CD4-positive, alpha-beta T cell treated with Interleukin-6 at 100 ng/mL for 8 hours (primary cell): ENCODE data around the gene MROH2A.
A peak's percentile ranks its signal among the peaks of the same experiment; 100 is the strongest.

Source experiments
- DNase-seq: peaks from one replicate; pipeline ENCODE4 v3.0.0-alpha.2; 2020; ENCODE audit warnings: mixed read lengths, low spot score

MROH2A gene

DNA sequence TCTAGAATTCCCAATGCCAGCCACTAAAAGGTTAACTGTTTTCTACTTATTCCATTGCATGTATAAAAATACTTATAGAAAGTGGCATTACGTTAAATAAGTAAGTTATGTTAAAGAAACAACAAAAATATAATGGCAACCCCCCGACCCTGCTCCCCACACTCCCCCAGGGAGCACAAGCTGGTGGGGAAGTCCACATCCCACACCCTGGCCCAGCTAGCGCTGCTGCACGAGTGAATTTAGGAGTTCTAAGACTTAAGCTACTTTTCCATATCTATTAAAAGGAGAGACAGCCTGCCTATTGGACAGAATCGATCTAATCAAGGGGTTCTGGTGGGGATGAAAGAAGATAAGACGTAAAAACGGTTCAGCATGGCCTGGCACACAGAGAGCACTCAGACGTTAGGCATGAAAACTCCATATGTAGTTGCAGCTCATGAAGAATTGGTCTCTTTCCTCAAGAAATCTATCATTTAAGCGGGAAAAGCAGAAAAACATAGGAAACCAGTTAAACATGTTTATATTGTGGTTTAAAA is 59.6 kb downstream of the MROH2A start:
- no peak for DNase-seq

DNA sequence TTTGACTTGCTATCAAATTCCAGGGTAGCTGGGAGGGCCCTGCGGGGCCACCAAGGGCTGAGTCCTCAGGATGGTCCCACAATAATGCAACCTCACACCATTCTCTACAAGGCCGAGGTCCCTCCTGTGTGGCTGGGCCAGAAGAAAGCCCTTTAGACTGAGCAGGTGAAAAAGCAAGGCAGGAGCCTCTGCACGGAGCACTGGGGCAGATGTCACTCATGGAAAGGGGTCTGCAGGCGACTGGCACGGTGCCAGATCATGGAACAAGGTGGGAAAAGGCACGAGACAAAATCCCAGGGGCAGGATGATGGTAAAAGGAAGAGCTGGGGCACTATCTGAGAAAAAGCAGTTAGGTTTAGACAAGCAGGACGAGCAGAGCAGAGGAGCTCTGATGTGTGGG is 60.1 kb downstream of the MROH2A start:
- no peak for DNase-seq

DNA sequence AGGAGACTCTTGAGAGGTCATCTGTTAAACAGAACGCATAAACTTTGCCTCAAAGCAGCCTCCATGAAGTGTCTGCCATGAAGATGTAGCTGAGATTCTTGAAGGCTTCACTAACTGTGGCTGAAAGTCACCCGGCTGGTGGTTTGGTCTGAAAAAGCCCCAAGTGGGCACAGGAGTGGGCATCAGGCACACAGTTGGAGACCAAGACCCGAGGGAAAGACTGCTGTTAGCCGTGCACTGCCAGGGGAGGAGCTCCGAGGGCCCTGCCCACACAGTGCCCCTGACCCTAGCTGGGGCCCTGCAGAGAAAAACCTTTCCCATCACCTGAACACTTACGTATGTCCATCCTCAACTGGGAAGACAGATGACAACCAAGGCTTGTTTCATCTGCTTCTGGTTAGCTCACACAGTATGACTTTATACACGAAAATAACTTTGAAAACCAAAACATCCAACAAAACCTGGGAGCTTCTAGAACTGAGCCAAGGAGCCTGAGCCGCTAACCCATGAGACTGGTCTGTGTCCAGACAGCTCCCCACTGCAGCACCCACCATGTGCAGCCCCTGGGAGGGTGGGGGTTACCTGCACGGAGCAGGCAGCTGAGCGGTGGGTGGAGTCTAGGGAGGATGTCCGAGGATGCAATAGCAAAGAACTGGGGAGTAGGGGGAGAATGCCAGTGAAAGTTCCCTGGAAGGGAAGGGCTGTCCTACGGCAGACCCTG is 60.8 kb downstream of the MROH2A start:
- DNase-seq = no peak

DNA sequence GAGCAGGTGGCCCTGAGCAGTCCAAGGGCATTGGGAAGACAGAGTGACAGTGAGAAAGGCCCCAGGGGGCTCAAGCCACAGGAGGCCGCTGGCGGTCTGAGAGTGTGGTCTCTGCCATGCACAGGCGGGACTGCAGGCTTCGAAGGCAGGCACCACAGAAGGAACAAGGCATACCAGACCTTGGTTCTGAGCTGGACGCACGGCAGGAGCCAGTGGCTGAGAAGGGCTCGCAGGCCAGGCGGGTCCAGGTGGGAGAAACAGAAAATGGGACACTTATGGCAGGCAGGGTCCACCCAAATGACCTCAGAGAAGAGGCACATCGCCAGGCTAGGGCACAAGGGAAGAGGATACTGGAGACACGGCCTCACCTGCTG is 61.3 kb downstream of the MROH2A start:
- no peak for DNase-seq

DNA sequence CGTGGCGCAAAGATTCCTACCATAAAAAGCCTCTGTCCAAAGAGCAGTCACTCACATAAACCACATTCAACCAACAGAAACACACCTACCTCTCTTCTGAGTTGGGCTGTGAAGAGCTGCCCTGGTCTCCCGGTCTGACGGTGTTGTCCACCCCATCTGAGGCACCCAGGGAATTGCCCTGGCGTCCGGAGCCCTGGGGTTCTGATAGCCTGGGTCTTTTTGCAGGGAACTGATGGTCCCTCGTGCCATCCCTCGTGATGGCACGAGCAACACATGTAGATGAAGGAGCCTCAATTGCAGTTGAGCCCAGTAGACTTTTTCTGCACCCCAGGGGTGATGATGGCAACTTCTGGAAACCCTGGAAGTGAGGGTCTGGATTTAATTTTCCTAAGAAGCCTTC is 62.4 kb downstream of the MROH2A start:
- DNase-seq = no peak

DNA sequence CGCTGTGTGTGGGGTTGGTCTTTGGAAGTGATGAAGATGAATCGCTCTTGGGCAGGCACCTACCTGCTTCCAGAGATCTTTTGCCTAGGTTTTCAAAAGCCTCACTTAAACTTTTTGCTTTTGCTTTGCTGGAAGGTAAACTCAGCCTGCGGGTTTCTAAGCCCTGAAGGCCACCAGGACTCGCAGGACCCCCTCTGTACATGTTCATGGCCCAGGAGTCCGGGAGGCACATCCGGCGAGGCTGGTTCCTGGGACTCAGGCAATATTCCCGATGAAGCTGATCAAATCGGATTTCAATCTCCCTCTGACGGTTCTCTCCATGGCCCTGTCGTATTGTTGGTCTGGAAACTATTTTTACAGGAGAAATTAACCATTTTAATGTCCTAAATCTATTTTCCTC is 63.1 kb downstream of the MROH2A start:
- DNase-seq = no peak

DNA sequence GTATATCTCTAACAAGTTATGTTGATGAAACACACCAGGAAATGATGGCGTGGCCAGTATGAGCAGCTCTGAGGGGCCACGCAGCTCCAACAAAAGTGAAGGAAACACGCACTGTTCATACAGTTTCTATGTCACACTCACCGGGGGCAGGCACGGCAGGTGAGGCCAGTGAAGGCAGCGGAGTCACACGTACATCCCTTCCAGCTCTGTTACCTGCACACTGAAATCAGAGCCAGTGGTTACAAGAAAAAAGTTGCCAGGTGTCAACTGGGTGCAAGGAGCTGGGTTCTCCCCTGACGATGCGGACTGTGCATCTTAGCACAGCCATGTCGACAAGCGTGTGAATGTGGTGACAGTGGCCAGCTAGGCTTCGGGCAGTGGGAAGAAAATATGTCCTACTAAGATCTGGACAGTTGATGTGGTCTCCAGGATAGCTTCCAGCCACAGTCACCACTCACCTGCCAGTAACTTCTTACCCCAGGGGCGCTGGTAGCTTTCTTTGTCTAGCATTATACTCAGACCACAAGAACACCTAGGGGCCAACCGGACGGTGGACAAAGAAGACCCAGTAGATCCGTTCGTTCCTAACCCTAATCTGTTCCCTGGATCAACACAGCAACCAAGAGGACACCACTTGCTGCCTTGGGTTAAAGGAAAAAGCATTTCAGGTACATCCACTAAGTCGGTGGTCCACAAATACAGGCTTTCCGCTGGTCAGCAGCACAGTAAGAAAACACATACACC is 66.1 kb downstream of the MROH2A start:
- DNase-seq = no peak

DNA sequence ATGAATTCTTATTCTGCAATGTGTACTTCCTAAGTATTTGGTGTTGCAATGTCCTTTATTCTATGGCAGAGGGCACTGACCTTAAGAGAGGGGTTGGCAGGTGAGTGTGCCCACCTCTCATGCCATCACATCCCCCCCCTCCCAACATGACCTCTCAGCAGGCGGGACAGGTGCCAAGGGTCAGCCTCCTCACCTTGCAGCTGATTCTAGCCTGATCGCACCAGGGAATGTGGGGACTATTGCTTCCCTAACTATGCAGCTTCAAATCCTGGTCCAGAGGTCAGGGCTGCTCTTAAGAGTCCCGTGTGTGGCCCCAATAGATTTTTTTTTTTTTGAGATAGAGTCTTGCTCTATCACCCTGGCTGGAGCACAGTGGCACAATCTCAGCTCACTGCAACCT is 66.7 kb downstream of the MROH2A start:
- no peak for DNase-seq

DNA sequence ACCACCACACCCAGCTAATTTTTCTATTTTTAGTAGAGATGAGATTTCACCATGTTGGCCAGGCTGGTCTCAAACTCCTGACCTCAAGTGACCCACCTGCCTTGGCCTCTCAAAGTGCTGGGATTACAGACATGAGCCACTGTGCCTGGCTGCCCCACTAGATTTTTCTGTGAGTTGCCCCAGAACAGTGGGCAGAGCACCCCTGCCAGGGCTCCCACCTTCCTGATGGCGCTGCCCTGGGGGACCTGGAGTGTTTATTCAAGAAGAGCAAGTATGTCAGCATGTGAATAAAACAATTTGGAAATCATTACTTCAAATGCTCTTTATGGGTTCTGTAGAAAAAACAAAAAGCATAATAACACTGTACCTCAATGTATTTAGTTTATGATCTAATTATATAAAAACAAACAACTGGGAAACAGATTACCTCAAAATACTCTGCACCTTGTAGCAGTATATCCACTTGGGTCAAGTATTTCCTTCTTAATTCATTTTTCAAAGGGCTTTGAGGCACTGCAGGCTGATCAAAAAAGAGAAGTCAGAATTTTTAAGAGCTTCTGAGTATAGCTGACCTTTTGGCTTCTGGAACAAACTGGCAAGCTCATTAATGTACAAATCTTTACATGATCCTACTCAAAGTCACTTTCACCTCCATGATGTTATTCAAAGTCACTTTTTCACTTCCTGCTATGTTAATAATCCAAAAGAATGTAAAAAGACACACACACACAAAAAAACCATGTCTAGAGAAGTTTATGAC is 67.4 kb downstream of the MROH2A start:
- DNase-seq = no peak

DNA sequence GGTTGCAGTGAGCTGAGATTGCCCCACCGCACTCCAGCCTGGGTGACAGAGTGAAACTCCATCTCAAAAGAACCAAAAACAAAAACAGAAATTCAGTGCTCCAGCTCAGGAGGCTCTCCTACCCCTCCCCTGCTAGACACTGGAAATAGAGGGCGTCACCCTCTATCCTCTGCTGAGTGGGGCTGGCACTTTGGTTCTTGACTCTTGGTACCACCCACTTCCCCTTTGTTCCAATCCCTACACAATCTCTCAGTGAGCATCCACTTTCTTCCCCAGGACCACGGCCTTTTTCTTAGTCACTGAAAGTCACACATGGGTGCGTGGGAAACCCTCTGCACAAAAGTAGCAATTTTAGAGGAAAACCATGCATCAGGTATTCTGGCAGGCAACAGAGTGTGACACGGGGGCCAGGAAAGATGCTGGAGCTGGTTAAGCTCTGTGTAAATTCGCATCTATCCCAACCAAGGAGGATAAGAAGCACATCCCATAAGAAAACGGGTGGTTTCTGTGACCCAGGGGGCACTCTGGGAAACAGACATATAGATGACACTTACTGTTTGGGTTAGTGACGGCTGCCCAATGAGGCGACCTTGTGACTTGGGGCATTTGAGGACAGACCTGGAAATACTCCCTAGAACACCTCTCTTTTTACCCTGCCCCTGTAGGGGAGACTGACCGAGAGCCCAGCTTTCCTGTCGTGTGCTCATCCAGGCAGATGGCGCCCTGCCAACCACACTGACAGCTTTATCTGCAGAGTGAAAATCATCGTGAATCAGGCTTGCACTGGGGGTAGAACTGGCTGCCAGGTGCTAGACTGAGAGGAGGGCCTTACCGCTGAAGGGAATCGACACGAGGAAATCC is 68.5 kb downstream of the MROH2A start:
- no peak for DNase-seq

DNA sequence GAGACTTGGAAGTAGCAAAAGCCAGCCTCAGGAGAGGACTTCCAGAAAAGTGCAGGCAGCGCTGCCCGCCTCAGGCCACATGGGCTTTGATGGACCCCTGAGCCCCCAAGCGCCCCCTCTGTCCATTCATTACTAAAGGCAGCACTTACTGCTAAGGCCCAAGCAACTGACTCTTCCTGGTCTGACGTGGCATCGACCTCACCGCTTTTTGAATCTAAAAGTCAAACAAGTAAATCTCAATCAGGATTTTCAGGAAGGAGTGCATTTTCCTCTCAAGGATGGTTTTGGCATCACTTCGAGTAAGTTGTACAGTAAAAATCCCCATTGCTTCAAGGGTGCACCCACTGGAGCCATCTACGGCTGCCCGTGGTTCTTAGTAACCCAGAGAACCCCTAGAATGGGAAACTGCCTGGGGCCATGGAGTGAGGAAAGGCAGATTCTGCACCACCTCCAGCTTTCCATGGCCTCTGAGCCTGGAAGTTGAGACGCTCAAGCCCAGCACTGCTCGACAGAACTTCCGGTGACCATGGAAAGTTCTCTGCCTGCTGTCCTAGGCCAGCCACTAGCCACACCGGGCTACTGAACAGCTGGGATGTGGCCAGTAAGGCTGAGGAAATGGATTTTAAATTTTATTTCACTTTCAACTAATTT is 69.2 kb downstream of the MROH2A start:
- DNase-seq = no peak

DNA sequence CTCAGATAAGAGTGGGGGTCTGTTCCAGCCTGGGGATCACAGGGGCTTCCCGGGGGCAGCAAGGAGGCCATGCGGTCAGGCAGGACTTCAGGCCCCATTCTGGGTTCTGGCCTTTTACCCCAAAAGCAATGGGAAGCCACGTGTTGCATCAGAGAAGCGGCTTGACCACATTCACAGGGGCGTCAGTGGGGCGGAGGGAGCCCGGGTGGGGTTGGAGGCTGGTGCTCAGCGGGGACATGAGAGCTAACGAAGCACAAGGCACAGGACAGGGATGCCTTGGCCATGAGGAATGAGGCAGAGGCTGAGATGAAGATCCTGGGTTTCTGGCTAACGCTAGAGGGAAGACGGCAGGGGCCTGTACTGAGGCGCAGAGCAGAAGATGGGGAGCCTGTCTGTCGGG is 70.1 kb downstream of the MROH2A start:
- DNase-seq = no peak

DNA sequence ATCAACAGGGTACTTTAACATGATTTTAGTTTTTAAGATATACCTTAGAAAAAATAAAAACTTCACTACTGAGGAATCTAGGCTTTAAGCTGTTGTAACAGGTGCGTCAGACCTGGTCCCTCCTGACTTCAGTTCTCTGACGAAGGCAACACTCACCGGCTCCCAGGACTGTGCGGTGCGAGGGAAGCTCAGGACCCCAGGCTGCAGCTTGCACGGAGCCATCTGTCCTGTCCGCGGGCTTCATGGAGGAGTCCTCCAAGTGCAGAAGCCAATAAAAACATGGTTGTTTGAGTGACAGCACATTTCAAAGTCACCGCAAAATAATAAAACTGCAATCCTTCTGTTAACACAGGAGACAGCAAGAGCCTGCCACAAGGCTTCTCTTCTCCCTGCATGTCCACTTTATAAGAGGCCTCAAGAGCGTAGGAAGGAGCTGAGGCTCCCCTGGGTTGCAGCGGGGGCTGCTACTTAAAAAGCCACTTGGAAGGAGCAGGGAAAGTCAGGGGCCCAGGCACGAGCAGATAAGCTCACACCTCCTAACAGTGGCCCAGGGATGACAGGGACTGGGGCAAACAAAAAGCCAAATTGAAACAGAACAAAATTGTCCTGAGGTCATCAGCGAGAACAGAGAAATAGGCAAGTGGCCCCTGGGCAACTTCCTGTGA is 71.6 kb downstream of the MROH2A start:
- DNase-seq = no peak

DNA sequence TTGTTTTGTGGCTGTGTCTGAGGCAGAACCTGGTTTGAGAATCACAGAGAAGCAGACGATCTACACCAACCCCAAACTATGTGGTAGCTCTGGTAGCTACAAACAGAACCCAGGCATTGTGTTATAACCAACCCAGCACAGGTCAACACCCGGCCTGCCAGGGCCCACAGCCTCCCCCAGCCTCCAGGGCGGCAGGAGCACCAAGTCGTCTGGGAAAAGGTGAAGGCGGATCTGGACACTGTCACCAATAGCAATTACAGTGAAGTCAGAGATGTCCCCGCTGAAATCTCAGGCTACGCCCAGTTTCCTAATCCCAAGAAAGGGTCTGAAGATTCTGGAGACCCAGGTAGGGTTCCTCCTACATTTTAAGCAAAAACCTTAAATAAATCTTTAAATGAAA is 72.6 kb downstream of the MROH2A start:
- no peak for DNase-seq

DNA sequence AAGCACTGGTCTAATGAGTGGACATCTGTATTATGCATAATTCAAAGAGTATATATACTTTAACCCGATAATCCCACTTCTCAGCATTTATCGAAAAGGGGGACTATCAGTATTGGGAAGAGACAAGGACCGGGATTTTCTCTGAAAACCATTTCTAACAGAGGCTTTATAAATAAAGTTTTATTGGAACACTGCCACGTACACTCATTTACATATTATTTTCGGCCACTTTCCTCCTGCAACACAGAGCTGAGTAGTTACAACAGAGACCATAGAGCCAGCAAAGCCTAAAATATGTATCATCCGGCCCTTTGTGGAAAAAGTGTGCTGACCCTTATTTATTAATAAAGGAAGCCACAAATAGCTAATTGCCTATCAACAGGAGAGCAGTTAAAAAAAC is 73.0 kb downstream of the MROH2A start:
- DNase-seq = no peak

DNA sequence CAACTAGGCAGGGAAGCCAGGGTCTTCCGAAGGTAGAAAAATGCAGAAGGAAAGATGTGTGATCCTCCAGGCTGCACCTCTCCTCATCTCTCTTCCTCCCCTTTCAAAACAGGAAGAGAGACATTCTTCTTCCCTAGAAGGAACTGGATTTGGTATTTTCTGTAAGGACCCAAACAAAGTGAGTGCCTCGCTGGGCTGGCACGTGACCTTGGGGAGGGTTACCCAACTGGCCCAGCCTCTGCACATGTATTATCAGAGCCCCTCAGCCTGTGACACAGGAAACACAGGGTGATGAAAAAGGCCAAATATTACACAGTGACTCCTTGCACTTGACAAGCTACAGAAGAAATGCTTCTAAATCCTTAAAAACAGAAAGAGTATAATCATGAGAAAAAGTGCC is 73.9 kb downstream of the MROH2A start:
- DNase-seq = no peak

DNA sequence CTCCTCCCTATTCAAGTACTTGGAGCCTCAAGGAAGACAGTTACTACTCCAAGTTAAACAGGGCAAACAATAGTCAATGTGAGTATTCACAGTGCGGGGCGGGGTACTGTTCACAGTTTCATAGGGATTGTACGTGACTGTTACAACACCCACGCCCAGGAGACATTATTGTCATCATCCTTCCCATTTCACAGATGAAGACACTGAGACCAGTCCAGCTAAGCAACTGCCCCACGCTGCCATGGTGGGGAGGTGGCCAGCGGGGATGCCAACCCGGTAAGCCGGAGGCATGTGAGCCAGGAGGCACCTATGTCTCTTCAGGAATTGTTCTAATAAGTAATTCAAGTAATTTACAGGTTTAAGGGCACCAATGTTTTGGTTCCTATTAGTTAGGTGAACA is 75.2 kb downstream of the MROH2A start:
- no peak for DNase-seq

DNA sequence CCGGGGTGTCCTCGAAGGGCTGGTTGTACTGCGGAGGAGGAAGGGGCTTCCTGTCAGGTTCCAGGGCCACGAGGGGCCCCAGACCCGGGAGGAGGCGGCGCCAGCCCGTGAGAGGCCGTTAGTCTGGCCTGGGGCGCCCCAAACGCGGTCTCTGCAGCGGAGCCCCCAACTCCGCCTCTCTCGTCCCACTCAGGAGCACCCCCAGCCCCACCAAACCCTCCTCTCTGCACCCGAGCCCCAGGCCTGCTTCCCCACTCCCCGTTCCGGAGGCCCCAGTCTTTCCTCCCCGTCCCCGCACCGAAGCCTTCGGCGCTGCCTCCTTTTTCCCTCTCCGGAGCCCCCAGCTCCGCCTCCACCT is 75.7 kb downstream of the MROH2A start:
- no peak for DNase-seq

DNA sequence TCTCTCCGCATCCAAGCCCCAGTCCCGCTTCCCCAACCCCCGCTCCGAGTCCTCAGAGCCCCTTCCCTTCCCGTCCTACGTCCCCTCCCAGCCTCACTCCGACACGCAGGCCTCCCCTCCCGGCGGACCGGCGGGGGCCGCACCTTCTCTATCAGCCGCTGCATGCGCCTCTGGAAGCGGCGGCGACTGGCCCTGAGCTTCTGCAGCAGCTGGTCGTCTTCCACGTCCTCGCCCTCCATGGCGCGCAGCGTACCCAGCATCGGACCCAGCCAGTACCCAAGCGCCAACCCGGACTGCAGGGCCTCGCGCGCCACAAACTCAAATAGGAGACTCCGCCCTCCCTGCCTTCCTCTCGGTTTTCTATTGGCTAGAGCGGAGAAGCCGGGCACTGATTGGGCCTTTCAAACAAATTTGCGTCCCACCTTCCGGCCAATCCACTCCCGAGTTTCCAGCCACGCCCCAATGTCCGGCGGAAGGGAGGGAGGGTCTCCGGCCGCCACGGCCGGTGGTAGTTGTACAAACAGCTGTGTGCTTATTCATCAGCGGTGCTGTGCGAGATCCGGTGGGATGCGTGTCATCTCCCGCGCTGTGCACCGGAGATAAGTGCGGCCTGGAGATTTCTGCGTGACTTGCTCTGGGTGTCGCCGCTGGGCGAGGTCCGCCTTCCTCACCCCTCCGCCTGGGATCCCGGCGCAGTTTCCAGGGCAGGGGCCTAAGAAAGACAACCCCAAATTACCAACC is 76.3 kb downstream of the MROH2A start, which contains the start of gene HJURP:
Gene HJURP (minus strand): TSS at position 295 of the 741 bp plus-strand sequence. CDS start 35 bp downstream, at position 260.
- peak; percentile 90 for DNase-seq

DNA sequence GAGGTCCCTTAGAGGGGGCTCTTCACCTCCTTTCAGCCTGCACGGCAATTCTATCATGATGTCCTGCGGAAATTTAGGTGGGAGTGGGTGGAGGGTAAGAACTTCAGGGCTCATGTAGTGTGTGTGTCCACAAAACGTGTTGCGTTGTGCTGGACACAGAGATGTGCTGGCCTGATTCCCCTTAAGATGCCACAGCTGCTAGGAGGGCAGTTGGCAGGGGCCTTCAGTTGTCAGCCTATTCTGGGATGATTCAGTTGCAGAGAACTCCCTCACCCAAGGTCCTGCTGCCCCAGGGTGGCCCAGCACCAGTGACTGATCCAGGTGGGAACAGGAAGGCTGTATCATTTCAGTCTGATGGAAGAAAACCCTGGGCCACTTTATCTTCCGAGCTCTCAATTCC is 77.2 kb downstream of the MROH2A start:
- DNase-seq = no peak
